Measurements from ENCODE around the gene BCL10.
A peak's percentile ranks its signal among the peaks of the same experiment; 100 is the strongest.
"Not testable (repeated sequence)": the region's sequence is repeated elsewhere in the genome, so short reads cannot be mapped to it uniquely, and the experiment has no call there.

BCL10 gene

GRCh38 chr1:85262985-85263384 is 13.4 kb downstream of the BCL10 start:
- DNase-seq = no peak

GRCh38 chr1:85259912-85260274 is 16.5 kb downstream of the BCL10 start:
- DNase-seq = no peak

GRCh38 chr1:85259118-85259911 is 17.1 kb downstream of the BCL10 start, which contains the start of gene C1orf52:
Gene C1orf52 (minus strand): TSS chr1:85259662. CDS start chr1:85259633, 29 bp downstream.
- DNase-seq = peak; percentile 25

GRCh38 chr1:85258536-85259117 is 17.8 kb downstream of the BCL10 start:
- no peak for DNase-seq

- not testable (repeated sequence) for DNase-seq
These were observed 27.4 kb downstream of the BCL10 start for GRCh38 chr1:85249042-85249441.

- no peak for DNase-seq
These were observed 30.5 kb downstream of the BCL10 start for GRCh38 chr1:85245891-85246290.

- no peak for DNase-seq
These were observed 31.0 kb downstream of the BCL10 start for GRCh38 chr1:85245456-85245855.

- DNase-seq = no peak
These were observed 32.0 kb downstream of the BCL10 start for GRCh38 chr1:85244271-85245061.

- no peak for DNase-seq
These were observed 33.1 kb downstream of the BCL10 start for GRCh38 chr1:85243372-85243771.

- DNase-seq = no peak
These were observed 35.8 kb downstream of the BCL10 start for GRCh38 chr1:85240643-85241042.

- no peak for DNase-seq
These were observed 36.2 kb downstream of the BCL10 start for GRCh38 chr1:85240174-85240601.

- DNase-seq = no peak
These were observed 38.8 kb downstream of the BCL10 start for GRCh38 chr1:85237613-85238012.

- DNase-seq = no peak
These were observed 46.0 kb downstream of the BCL10 start for GRCh38 chr1:85230305-85230977.

GRCh38 chr1:85229574-85230097 is 46.8 kb downstream of the BCL10 start:
- DNase-seq = peak; percentile 81

- no peak for DNase-seq
These were observed 47.5 kb downstream of the BCL10 start for GRCh38 chr1:85228972-85229371.

- no peak for DNase-seq
These were observed 50.6 kb downstream of the BCL10 start for GRCh38 chr1:85225624-85226380.

- DNase-seq = peak; percentile 76
These were observed 51.5 kb downstream of the BCL10 start for GRCh38 chr1:85224734-85225623.

GRCh38 chr1:85224295-85224694 is 52.1 kb downstream of the BCL10 start:
- DNase-seq = no peak

GRCh38 chr1:85223334-85223733 is 53.1 kb downstream of the BCL10 start:
- no peak for DNase-seq

- DNase-seq = no peak
These were observed 55.7 kb downstream of the BCL10 start for GRCh38 chr1:85220756-85221201.
